Measurements from ENCODE around the gene LPCAT2. TPM values are rescaled to one million over a fixed set of nuclear protein-coding genes. Genes with fewer than 3 reads are reported as not detected.

The LPCAT2 gene
- total and polyA plus RNA-seq, 2 of the 13 experiments (the other 11 are each of a cell fraction or from before 2014, with no cell fraction given): 9.9 to 17.6 TPM

- in situ Hi-C loops (cut with HindIII; ENCODE audit: extremely low pct_ligation_motif_present, low pct_unique_long_range_greater_than_20kb): no loop called here
- peak within 1 kb of the TSS; percentile 78 for H3K4me2 ChIP-seq (ENCODE audit: low read depth, low read length)
- 6% methylated on average over 37 of the region's 46 CpGs for WGBS (ENCODE audit: low lambda C conversion rate)
- no peak within 1 kb of the TSS for H2AFZ ChIP-seq (ENCODE audit: low read length)
- H3K36me3 ChIP-seq (replicated peaks in 1 of 2; ENCODE audit: control insufficient read depth in 1 of 2, insufficient read depth in 2 of 2, low read length in 2 of 2): no peaks in the 10 kb centered on the region
- ATAC-seq: peak; percentile 58
- H4K20me1 ChIP-seq (ENCODE audit: insufficient read depth, low read length): no peaks in the 10 kb centered on the region
- FAIRE-seq: no peak
- intact Hi-C loops (cut with micrococcal nuclease; ENCODE audit: unreplicated experiment): no loop called here
- ChIA-PET POLR2A (no interaction called here), CTCF (ENCODE audit: low intra/inter-chr PET ratio, low total read pairs) (no interaction called here)
- TF ChIP-seq MAFG (CRISPR knock-in tag; IDR thresholded peaks at IDR 0.05): no peak
- no peaks in the 10 kb centered on the region for H3K9me3 ChIP-seq (ENCODE audit: low read length)
- no peak for DNase-seq (ENCODE audit: low spot score)
- peak within 1 kb of the TSS; percentile 31 to 66 (median 42); a peak in 5 of 6 replicates for H3K4me3 ChIP-seq (replicated peaks in 1 of 3; ENCODE audit: insufficient read depth in 1 of 3, low read depth in 2 of 3, low read length in 3 of 3)
- H3K27me3 ChIP-seq (ENCODE audit: control insufficient read depth in 1 of 2, insufficient read depth in 2 of 2, low read length in 2 of 2): peaks cover 4 to 42% of the 10 kb centered on the region in 2 experiments; a peak in 4 of 5 replicates
- no TSS peak for BruUV-seq (replicated peaks)
- no peak within 1 kb of the TSS for H3K27ac ChIP-seq (ENCODE audit: extremely low read length, insufficient read depth, low read length)
- no peaks in the 10 kb centered on the region for H3K79me2 ChIP-seq (ENCODE audit: insufficient read depth, low read length)
- H3K9ac ChIP-seq (ENCODE audit: insufficient read depth, low read depth, low read length): no peak within 1 kb of the TSS
- peaks cover 15% of the 10 kb centered on the region for H3K4me1 ChIP-seq (ENCODE audit: insufficient read depth, low read length)
These were observed 29.9 kb upstream of the LPCAT2 start, which contains the start of gene MMP2 for GRCh38 chr16:55478827-55479429. Gene MMP2 (plus strand): TSS chr16:55479198. CDS start chr16:55479480, 282 bp downstream.

- Histone ChIP-seq H3K36me3 (replicated peaks in 1 of 2; ENCODE audit: control insufficient read depth in 1 of 2, insufficient read depth in 2 of 2, low read length in 2 of 2) (no peaks in the 10 kb centered on the region), H4K20me1 (ENCODE audit: insufficient read depth, low read length) (no peaks in the 10 kb centered on the region), H3K79me2 (ENCODE audit: insufficient read depth, low read length) (no peaks in the 10 kb centered on the region), H3K27ac (ENCODE audit: extremely low read length, insufficient read depth, low read length) (no peak overlapping the region), H2AFZ (ENCODE audit: low read length) (no peak overlapping the region), H3K4me1 (ENCODE audit: insufficient read depth, low read length) (peaks cover 15% of the 10 kb centered on the region), H3K9ac (ENCODE audit: insufficient read depth, low read depth, low read length) (no peak overlapping the region), H3K4me3 (replicated peaks in 1 of 3; ENCODE audit: insufficient read depth in 1 of 3, low read depth in 2 of 3, low read length in 3 of 3) (peak overlapping the region; percentile 31 to 66 (median 42); a peak in 5 of 6 replicates), H3K27me3 (ENCODE audit: control insufficient read depth in 1 of 2, insufficient read depth in 2 of 2, low read length in 2 of 2) (peaks cover 4 to 39% of the 10 kb centered on the region in 2 experiments; a peak in 4 of 5 replicates), H3K4me2 (ENCODE audit: low read depth, low read length) (peak overlapping the region; percentile 78), H3K9me3 (ENCODE audit: low read length) (no peaks in the 10 kb centered on the region)
- 0 out of 2 replicates have a peak, but pooled peaks have one; percentile 28 for TF ChIP-seq ZNF800 (CRISPR knock-in tag; IDR thresholded peaks at IDR 0.05)
- TF ChIP-seq MYPOP (CRISPR knock-in tag; IDR thresholded peaks at IDR 0.05): peak; percentile 52; the same call in 1 of the 2 replicates
- no peak for TF ChIP-seq ZNF33B (CRISPR knock-in tag; IDR thresholded peaks at IDR 0.05)
- 0 out of 2 replicates have a peak, but pooled peaks have one; percentile 44 for TF ChIP-seq EED (CRISPR knock-in tag; IDR thresholded peaks at IDR 0.05)
- no peak for TF ChIP-seq ZFX (CRISPR knock-in tag; IDR thresholded peaks at IDR 0.05; ENCODE audit: low read depth)
- BruUV-seq (replicated peaks): no TSS peak
- DNase-seq (ENCODE audit: low spot score): no peak
- peak; percentile 58 for ATAC-seq
- ChIA-PET POLR2A (no interaction called here), CTCF (ENCODE audit: low intra/inter-chr PET ratio, low total read pairs) (no interaction called here)
- in situ Hi-C loops (cut with HindIII; ENCODE audit: extremely low pct_ligation_motif_present, low pct_unique_long_range_greater_than_20kb): no loop called here
- no peak for FAIRE-seq
- 1% methylated on average over 35 of the region's 41 CpGs for WGBS (ENCODE audit: low lambda C conversion rate)
- intact Hi-C loops (cut with micrococcal nuclease; ENCODE audit: unreplicated experiment): no loop called here
These were observed 29.3 kb upstream of the LPCAT2 start for GRCh38 chr16:55479430-55480140.

Measured in HepG2 (cell line).